Measurements from ENCODE around the gene CASP2.

GRCh38 chr7:143255564-143255963, 32.6 kb upstream of the CASP2 start:
- TF ChIP-seq CTCF (IDR thresholded peaks at IDR 0.05; ENCODE audit: low read depth, low read length) (no peak), EZH2phosphoT487 (IDR thresholded peaks at IDR 0.05; ENCODE audit: low read depth) (no peak)
